ENCODE measurements around the gene CCDC188. TPM values are rescaled to one million over a fixed set of nuclear protein-coding genes. Genes with fewer than 3 reads are reported as not detected.
A peak's percentile ranks its signal among the peaks of the same experiment; 100 is the strongest.

Gene CCDC188
- total RNA-seq, 6 donors from 2014 or later: 0.46 to 2.1 (median 1.2) TPM

DNA sequence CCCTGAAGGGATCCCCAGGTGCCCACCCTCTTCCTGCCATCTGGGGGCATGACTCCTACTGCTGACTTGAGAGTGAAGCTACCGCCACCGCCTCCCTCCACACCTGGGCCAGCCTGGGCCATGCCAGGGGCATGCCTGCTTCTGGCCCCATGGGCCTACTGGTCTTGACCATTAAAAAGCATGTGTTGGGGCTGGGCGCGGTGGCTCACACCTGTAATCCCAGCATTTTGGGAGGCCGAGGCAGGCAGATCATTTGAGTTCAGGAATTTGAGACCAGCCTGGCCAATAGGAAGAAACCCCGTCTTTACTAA is 37.7 kb upstream of the CCDC188 start:
- no peaks in the 10 kb centered on the region for H3K9me3 ChIP-seq
- no peaks in the 10 kb centered on the region for H3K27me3 ChIP-seq
- no peak overlapping the region for H3K27ac ChIP-seq
- H3K4me3 ChIP-seq: no peak overlapping the region
- no peak for ATAC-seq (ENCODE audit: low FRiP score in 2 of 2)
- H3K4me1 ChIP-seq: no peaks in the 10 kb centered on the region
- TF ChIP-seq EP300 (IDR thresholded peaks at IDR 0.05): no peak
- TF ChIP-seq POLR2AphosphoS5 (IDR thresholded peaks at IDR 0.05): no peak
- TF ChIP-seq, protein P1, sequence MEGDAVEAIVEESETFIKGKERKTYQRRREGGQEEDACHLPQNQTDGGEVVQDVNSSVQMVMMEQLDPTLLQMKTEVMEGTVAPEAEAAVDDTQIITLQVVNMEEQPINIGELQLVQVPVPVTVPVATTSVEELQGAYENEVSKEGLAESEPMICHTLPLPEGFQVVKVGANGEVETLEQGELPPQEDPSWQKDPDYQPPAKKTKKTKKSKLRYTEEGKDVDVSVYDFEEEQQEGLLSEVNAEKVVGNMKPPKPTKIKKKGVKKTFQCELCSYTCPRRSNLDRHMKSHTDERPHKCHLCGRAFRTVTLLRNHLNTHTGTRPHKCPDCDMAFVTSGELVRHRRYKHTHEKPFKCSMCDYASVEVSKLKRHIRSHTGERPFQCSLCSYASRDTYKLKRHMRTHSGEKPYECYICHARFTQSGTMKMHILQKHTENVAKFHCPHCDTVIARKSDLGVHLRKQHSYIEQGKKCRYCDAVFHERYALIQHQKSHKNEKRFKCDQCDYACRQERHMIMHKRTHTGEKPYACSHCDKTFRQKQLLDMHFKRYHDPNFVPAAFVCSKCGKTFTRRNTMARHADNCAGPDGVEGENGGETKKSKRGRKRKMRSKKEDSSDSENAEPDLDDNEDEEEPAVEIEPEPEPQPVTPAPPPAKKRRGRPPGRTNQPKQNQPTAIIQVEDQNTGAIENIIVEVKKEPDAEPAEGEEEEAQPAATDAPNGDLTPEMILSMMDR (IDR thresholded peaks at IDR 0.05): no peak
- no peak for TF ChIP-seq POLR2A (IDR thresholded peaks at IDR 0.05)
- WGBS, 2 donors: 95 to 98% methylated on average over 6 of the region's 6 CpGs
- H3K36me3 ChIP-seq: no peaks in the 10 kb centered on the region
- DNase-seq: no peak

DNA sequence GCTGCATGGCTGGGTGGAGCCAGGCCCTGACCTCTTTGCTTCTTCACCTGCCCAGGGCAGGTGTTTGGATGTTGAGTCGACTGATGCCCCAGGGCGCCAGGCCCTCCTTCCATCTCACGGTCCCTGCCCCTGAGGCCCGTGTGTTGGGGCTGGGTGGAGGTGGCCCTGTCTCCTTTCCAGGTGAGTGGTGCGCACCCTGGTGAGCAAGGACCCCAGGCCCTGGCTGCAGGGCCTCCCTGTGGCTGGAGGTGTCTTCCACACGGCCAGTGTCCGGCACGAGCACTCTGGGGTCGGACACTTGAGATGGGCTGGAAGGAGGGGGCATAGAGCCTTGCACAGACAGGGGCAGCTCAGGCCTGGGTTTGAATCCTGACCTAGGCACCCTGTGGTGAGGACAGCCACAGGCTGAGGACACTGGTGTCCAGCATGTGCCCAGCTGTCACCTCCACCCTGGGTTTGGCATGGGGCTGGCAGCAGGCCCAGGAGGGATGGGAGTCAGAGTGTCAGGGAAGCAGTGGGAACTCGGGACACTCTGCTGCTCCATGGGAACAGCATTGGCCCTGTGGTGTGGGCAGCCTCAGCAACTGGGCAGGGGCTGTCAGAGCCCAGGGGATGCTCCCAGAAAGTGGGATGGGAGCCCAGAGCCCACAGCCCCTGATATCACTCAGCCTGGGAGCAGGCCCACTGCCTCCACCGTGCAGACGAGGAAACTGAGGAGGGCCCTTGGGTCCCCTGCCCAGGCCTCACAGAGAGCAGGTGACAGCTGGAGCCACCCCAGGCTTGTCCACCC is 37.1 kb upstream of the CCDC188 start:
- Histone ChIP-seq H3K4me1 (no peaks in the 10 kb centered on the region), H3K27me3 (no peaks in the 10 kb centered on the region), H3K4me3 (no peak overlapping the region), H3K36me3 (no peaks in the 10 kb centered on the region), H3K27ac (no peak overlapping the region), H3K9me3 (no peaks in the 10 kb centered on the region)
- 76 to 90% methylated on average over 4 to 12 of the region's 12 CpGs for WGBS, 2 donors
- ATAC-seq (ENCODE audit: low FRiP score in 2 of 2) (no peak), DNase-seq (peak in 1 of 2 donors; percentile 52)
- no peak for TF ChIP-seq POLR2A (IDR thresholded peaks at IDR 0.05)
- TF ChIP-seq EP300 (IDR thresholded peaks at IDR 0.05): no peak
- TF ChIP-seq POLR2AphosphoS5 (IDR thresholded peaks at IDR 0.05): no peak
- TF ChIP-seq, protein P1 (IDR thresholded peaks at IDR 0.05): no peak

DNA sequence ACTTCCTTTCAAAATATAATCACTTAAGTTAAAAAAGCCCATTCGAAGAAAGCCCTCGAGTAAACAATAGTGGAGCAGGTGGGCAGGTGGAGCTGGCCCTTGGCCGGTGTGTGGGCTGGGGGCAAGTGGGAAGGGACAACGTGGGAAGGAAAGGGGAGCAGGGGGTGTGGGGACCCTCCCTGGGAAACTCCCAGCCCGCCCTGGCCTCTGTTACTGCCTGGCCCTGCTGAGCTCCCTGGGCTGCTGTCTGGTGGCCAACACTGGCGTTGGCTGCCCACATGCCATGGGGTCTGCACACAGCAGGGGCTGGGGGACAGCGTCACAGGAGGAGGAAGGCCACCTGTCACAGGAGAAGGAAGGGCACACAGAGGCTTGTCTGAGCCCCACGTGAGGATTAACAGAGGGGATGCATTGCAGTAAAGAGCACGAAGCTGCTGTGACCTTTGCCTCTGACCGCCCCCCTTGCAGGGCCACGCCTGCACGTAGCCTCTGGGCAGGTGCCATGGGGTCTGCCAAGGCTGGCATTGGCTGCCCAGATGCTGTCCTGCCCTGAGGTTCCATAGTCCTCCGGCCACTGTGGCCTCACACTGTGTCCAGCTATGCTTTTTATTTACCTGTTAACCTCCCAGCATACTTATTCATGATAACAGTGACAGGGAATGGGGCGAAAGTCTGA is 36.2 kb upstream of the CCDC188 start:
- DNase-seq: peak in 1 of 2 donors; percentile 52
- Histone ChIP-seq H3K9me3 (no peaks in the 10 kb centered on the region), H3K27me3 (no peaks in the 10 kb centered on the region), H3K4me3 (no peak overlapping the region), H3K36me3 (no peaks in the 10 kb centered on the region), H3K4me1 (no peaks in the 10 kb centered on the region), H3K27ac (no peak overlapping the region)
- TF ChIP-seq EP300 (IDR thresholded peaks at IDR 0.05) (no peak), POLR2A (IDR thresholded peaks at IDR 0.05) (no peak), POLR2AphosphoS5 (IDR thresholded peaks at IDR 0.05) (no peak)
- TF ChIP-seq, protein P1 (IDR thresholded peaks at IDR 0.05): no peak
- ATAC-seq (ENCODE audit: low FRiP score in 2 of 2): no peak
- WGBS, 2 donors: 74 to 80% methylated on average over 7 to 14 of the region's 14 CpGs

DNA sequence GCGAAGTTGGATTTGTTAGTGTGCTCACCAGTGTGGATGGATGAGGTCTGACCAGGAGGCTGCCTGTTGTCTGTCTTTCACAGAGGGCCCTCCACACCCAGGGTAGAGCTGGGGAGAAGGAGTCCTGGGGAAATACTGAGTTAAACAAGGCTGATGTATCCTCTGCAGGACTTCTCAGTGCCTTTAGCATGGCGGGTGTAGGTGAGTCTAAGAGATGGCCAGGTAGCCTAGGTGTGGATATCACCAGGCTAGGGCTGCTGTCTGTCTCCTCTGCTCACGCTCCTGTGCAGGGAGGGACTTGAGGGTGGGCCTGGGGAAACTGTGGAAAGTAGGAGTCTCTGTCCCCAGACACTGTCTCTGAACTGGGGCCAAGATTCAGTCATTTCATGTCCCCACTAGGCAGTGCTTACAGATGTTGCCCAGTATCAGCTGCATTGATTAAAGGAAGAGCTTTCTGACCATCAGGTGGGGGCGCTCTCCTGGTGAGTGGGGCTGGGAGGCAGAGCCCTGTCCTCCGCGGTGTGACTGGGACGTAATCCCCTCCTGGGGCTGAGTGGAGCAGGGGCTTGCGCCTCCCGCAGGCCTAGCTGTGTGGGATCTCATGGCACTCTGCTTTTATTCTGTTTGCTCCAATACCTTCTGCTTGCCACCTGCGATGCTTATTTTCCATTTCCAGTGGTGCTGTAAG is 35.5 kb upstream of the CCDC188 start:
- 75 to 78% methylated on average over 10 of the region's 10 CpGs for WGBS, 2 donors
- TF ChIP-seq POLR2A (IDR thresholded peaks at IDR 0.05) (no peak), EP300 (IDR thresholded peaks at IDR 0.05) (no peak), POLR2AphosphoS5 (IDR thresholded peaks at IDR 0.05) (no peak)
- TF ChIP-seq, protein P1 (IDR thresholded peaks at IDR 0.05): no peak
- H3K9me3 ChIP-seq: no peaks in the 10 kb centered on the region
- H3K4me1 ChIP-seq: no peaks in the 10 kb centered on the region
- DNase-seq (no peak), ATAC-seq (ENCODE audit: low FRiP score in 2 of 2) (no peak)
- H3K27ac ChIP-seq: no peak overlapping the region
- H3K4me3 ChIP-seq: no peak overlapping the region
- H3K27me3 ChIP-seq: no peaks in the 10 kb centered on the region
- no peaks in the 10 kb centered on the region for H3K36me3 ChIP-seq
